Keratinocyte (primary cell): Measurements from ENCODE around the gene IFNL1. TPM values are rescaled to one million over a fixed set of nuclear protein-coding genes. Genes with fewer than 3 reads are reported as not detected.

ENCODE experiments used
- DNase-seq: peaks from one replicate; pipeline ENCODE4 v3.0.0-alpha.2; 2011; ENCODE audit warnings: low read depth, missing footprints, low spot score
- FAIRE-seq: peaks from 2 replicates; lab custom pipeline; 2011; peaks lifted over from hg19 to GRCh38; lab: Jason Lieb, UNC
- H2AFZ ChIP-seq: 2 replicates; pipeline ENCODE4 v1.6.0; 2012; ENCODE audit warnings: low read length, control low read depth, inconsistent platforms; ENCODE audit not compliant: control insufficient read depth
- H3K27ac ChIP-seq: 2 replicates; pipeline ENCODE4 v1.5.1; 2011; ENCODE audit warnings: low read length; ENCODE audit not compliant: control insufficient read depth, insufficient read depth
- H3K27me3 ChIP-seq: 3 replicates; pipeline ENCODE4 v1.6.0; 2011; ENCODE audit warnings: low read length; ENCODE audit not compliant: control insufficient read depth, insufficient read depth; ENCODE audit errors: extremely low read depth
- H3K36me3 ChIP-seq, 2 experiments: 2 replicates in 1 of 2; 3 replicates in 1 of 2; pipeline ENCODE4 v1.5.1; 2011; ENCODE audit warnings: low read length in 2 of 2, mild to moderate bottlenecking in 1 of 2; ENCODE audit not compliant: control insufficient read depth in 2 of 2, insufficient read depth in 2 of 2; ENCODE audit errors: extremely low read depth in 1 of 2
- H3K4me1 ChIP-seq: 3 replicates; pipeline ENCODE4 v1.5.1; 2011; ENCODE audit warnings: low read length; ENCODE audit not compliant: control insufficient read depth, insufficient read depth; ENCODE audit errors: extremely low read depth
- H3K4me2 ChIP-seq: 3 replicates; pipeline ENCODE4 v1.6.0; 2011; ENCODE audit warnings: low read depth, low read length; ENCODE audit not compliant: control insufficient read depth, insufficient read depth; ENCODE audit errors: extremely low read depth
- H3K4me3 ChIP-seq, 3 experiments: fragments of 200-600 bp in 1 of 3; sonication (generic) in 1 of 3; 2 replicates in 2 of 3; 3 replicates in 1 of 3; pipeline ENCODE4 v1.5.1; 2011 to 2016; ENCODE audit warnings: low read length in 3 of 3, mild to moderate bottlenecking in 3 of 3, control low read depth in 2 of 3, inconsistent platforms in 1 of 3, low read depth in 1 of 3, mixed read lengths in 1 of 3, mixed run types in 1 of 3, moderate library complexity in 1 of 3; ENCODE audit not compliant: control insufficient read depth in 2 of 3, insufficient read depth in 2 of 3; ENCODE audit errors: extremely low read depth in 1 of 3
- H3K79me2 ChIP-seq: 2 replicates; pipeline ENCODE4 v1.6.0; 2012; ENCODE audit warnings: low read length; ENCODE audit not compliant: control insufficient read depth, insufficient read depth
- H3K9ac ChIP-seq: 3 replicates; pipeline ENCODE4 v1.6.0; 2011; ENCODE audit warnings: low read length; ENCODE audit not compliant: control insufficient read depth, insufficient read depth; ENCODE audit errors: extremely low read depth
- H3K9me1 ChIP-seq: 3 replicates; pipeline ENCODE4 v1.6.0; 2011; ENCODE audit warnings: low read length; ENCODE audit not compliant: control insufficient read depth, insufficient read depth; ENCODE audit errors: extremely low read depth
- H3K9me3 ChIP-seq: 2 replicates; pipeline ENCODE4 v1.5.1; 2012; ENCODE audit warnings: low read depth, low read length; ENCODE audit not compliant: control insufficient read depth
- H4K20me1 ChIP-seq: 3 replicates; pipeline ENCODE4 v1.6.0; 2011; ENCODE audit warnings: low read length; ENCODE audit not compliant: control insufficient read depth, insufficient read depth; ENCODE audit errors: extremely low read depth
- EZH2 ChIP-seq: IDR thresholded peaks from one replicate; pipeline ENCODE4 v1.6.1; 2012; ENCODE audit warnings: inconsistent platforms, mild to moderate bottlenecking, low read length, moderate library complexity
- dilution Hi-C: fragments of 300-500 bp; cut with MboI; formaldehyde crosslinking; loops from one replicate; pipeline ENCODE4 v1.7.0; 2020; ENCODE audit warnings: low sequenced_read_pairs; ENCODE audit not compliant: extremely low pct_ligation_motif_present
- polyA plus RNA-seq, 5 experiments: library from polyadenylated mRNA; depleted of rRNA in 3 of 5; stranded (reverse) in 3 of 5; stranded (forward) in 1 of 5; unstranded in 1 of 5; fragments of >200 nt; gene quantifications; 1 replicate in 1 of 5; 2 replicates in 3 of 5; 3 replicates in 1 of 5; pipeline versions ENCODE4 v1.2.1 to v1.2.3, GENCODE V29; 2011 to 2012; ENCODE audit warnings: missing spikeins in 2 of 5, low read depth in 1 of 5, low replicate concordance in 1 of 5
- TF ChIP-seq, protein P1 (sequence below), 3 experiments: IDR thresholded peaks in 1 of 3; conservative IDR thresholded peaks in 1 of 3; optimal IDR thresholded peaks in 1 of 3; 2 replicates in 2 of 3; 3 replicates in 1 of 3; pipeline versions ENCODE3 to v1.5.1; 2011; ENCODE audit warnings: low read length in 3 of 3, mild to moderate bottlenecking in 3 of 3, moderate library complexity in 2 of 3, control low read depth in 1 of 3, inconsistent platforms in 1 of 3; ENCODE audit not compliant: insufficient read depth in 2 of 3; ENCODE audit errors: extremely low read depth in 1 of 3

The IFNL1 gene
- polyA plus RNA-seq, 1 donor (not counting 4 experiments of a cell fraction or from before 2014, with no cell fraction given) = not detected

DNA sequence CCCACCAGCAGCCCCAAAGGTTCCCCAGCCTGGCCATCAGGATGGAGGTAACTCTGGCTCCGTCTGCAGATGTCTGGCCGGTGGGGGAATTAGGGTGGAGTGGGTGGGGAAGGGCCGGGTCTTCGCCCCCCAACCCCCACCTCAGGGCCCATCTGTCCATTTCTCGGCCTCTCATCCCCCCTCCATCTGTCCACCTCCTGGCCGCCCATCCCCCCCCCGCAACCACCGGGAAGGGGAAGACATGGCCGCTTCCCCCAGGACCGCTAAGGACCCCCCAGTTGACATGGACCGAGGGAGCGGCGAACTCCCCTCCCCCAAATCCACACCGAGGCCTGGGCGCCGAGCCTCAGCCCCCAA lies 23.7 kb downstream of the IFNL1 start:
- no peaks in the 10 kb centered on the region for H3K36me3 ChIP-seq
- H3K9ac ChIP-seq = no peak overlapping the region
- H2AFZ ChIP-seq = no peak overlapping the region
- no peak for DNase-seq
- H3K79me2 ChIP-seq = no peaks in the 10 kb centered on the region
- H3K9me1 ChIP-seq = no peaks in the 10 kb centered on the region
- no peak for FAIRE-seq
- TF ChIP-seq EZH2 = no peak
- TF ChIP-seq, protein P1, sequence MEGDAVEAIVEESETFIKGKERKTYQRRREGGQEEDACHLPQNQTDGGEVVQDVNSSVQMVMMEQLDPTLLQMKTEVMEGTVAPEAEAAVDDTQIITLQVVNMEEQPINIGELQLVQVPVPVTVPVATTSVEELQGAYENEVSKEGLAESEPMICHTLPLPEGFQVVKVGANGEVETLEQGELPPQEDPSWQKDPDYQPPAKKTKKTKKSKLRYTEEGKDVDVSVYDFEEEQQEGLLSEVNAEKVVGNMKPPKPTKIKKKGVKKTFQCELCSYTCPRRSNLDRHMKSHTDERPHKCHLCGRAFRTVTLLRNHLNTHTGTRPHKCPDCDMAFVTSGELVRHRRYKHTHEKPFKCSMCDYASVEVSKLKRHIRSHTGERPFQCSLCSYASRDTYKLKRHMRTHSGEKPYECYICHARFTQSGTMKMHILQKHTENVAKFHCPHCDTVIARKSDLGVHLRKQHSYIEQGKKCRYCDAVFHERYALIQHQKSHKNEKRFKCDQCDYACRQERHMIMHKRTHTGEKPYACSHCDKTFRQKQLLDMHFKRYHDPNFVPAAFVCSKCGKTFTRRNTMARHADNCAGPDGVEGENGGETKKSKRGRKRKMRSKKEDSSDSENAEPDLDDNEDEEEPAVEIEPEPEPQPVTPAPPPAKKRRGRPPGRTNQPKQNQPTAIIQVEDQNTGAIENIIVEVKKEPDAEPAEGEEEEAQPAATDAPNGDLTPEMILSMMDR (optimal IDR thresholded peaks at IDR 0.05 in 1 of 3, IDR thresholded peaks at IDR 0.05 in 1 of 3, conservative IDR thresholded peaks at IDR 0.05 in 1 of 3; ENCODE audit: extremely low read depth in 1 of 3, insufficient read depth in 2 of 3, low read length in 3 of 3) = no peak
- no peak overlapping the region for H3K27ac ChIP-seq
- H4K20me1 ChIP-seq = peaks cover 3% of the 10 kb centered on the region
- peak overlapping the region; percentile 74 for H3K4me2 ChIP-seq
- H3K27me3 ChIP-seq = peaks cover 20% of the 10 kb centered on the region
- no peaks in the 10 kb centered on the region for H3K4me1 ChIP-seq
- dilution Hi-C loops = no loop called here
- no peaks in the 10 kb centered on the region for H3K9me3 ChIP-seq
- peak overlapping the region in 1 of 3 experiments; percentile 49 for H3K4me3 ChIP-seq

DNA sequence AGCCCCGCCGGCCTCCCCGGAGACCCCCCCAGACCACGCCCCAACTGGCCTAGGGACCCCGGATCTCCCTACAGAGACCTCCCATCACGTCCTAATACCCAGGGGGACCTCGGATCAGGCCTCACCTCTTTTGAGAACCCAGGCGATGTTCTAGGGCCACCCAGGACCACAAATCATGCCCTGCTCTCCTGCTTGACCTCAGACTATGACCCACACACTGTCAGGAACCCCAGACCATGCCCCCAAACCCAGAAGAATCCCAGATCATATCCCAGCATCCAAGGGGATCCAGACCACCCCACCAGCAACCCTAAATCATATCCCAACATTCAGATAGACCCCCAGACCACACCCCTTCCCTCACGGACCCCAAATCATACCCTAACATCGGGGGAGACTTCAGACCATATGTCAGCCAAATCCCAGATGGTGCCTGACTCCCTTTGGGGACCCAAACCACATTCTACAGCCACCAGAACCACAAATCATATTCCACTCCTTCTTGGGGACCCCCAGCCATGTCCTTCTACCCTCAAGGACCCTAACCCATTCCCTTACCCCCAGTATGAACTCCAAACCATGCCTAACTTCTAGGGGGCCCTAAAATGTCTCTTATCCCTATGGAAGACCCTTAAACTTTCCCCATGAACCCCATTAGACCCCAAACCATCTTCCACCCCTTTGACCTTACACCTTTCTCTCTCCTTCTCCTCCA lies 25.1 kb downstream of the IFNL1 start:
- no peak overlapping the region for H2AFZ ChIP-seq
- H3K9ac ChIP-seq = no peak overlapping the region
- no peak overlapping the region for H3K27ac ChIP-seq
- H3K4me1 ChIP-seq = no peaks in the 10 kb centered on the region
- no peak overlapping the region for H3K4me2 ChIP-seq
- H3K79me2 ChIP-seq = no peaks in the 10 kb centered on the region
- TF ChIP-seq EZH2 = peak; percentile 49
- TF ChIP-seq, protein P1 (optimal IDR thresholded peaks at IDR 0.05 in 1 of 3, IDR thresholded peaks at IDR 0.05 in 1 of 3, conservative IDR thresholded peaks at IDR 0.05 in 1 of 3; ENCODE audit: extremely low read depth in 1 of 3, insufficient read depth in 2 of 3, low read length in 3 of 3) = no peak
- dilution Hi-C loops = no loop called here
- no peaks in the 10 kb centered on the region for H3K9me1 ChIP-seq
- no peak for DNase-seq
- peaks cover 3% of the 10 kb centered on the region for H4K20me1 ChIP-seq
- H3K9me3 ChIP-seq = no peaks in the 10 kb centered on the region
- no peaks in the 10 kb centered on the region for H3K36me3 ChIP-seq
- H3K4me3 ChIP-seq = no peak overlapping the region
- FAIRE-seq = no peak
- peaks cover 20% of the 10 kb centered on the region for H3K27me3 ChIP-seq
